GM23338 (cell line): Measurements from ENCODE around the gene AMPH. TPM values are rescaled to one million over a fixed set of nuclear protein-coding genes. Genes with fewer than 3 reads are reported as not detected.
A peak's percentile ranks its signal among the peaks of the same experiment; 100 is the strongest.
"Not testable (repeated sequence)": the region's sequence is repeated elsewhere in the genome, so short reads cannot be mapped to it uniquely, and the experiment has no call there.

Source experiments
- ATAC-seq: fragments of 200-7000 bp; cut with Tn5 transposase; 3 replicates; pipeline ENCODE4 v1.9.1; 2020
- DNase-seq: peaks from one replicate; pipeline ENCODE4 v3.0.0-alpha.2; 2015; ENCODE audit warnings: low spot score
- H2AFZ ChIP-seq: fragments of 200-600 bp; sonication (generic); 2 replicates; pipeline ENCODE4 v1.8.0; 2016; ENCODE audit warnings: antibody characterized with exemption, mild to moderate bottlenecking, moderate library complexity
- H3F3A ChIP-seq: fragments of 200-600 bp; sonication (generic); replicated peaks from 2 replicates; pipeline ENCODE4 v1.8.0; 2017; ENCODE audit warnings: antibody characterized with exemption, mixed run types, low read depth
- H3K27ac ChIP-seq: fragments of 200-600 bp; sonication (generic); 2 replicates; pipeline ENCODE4 v1.6.1; 2016; ENCODE audit warnings: low read depth
- H3K27me3 ChIP-seq: fragments of 200-600 bp; sonication (generic); 2 replicates; pipeline ENCODE4 v1.8.0; 2016; ENCODE audit warnings: mild to moderate bottlenecking, mixed run types, moderate library complexity; ENCODE audit not compliant: insufficient read depth
- H3K36me3 ChIP-seq: fragments of 200-600 bp; sonication (generic); 2 replicates; pipeline ENCODE4 v1.8.0; 2016; ENCODE audit warnings: mild to moderate bottlenecking; ENCODE audit not compliant: insufficient read depth
- H3K4me1 ChIP-seq: fragments of 200-600 bp; sonication (generic); 2 replicates; pipeline ENCODE4 v1.8.0; 2016; ENCODE audit warnings: mild to moderate bottlenecking, moderate library complexity; ENCODE audit not compliant: insufficient read depth
- H3K4me2 ChIP-seq: fragments of 200-600 bp; sonication (generic); 2 replicates; pipeline ENCODE4 v1.7.1; 2017; ENCODE audit warnings: mixed run types
- H3K4me3 ChIP-seq: fragments of 200-600 bp; sonication (generic); 2 replicates; pipeline ENCODE4 v1.6.1; 2016; ENCODE audit warnings: mixed run types
- H3K79me2 ChIP-seq: fragments of 200-600 bp; sonication (generic); replicated peaks from 2 replicates; pipeline ENCODE4 v1.8.0; 2017; ENCODE audit warnings: mild to moderate bottlenecking; ENCODE audit not compliant: insufficient read depth
- H3K9me2 ChIP-seq: fragments of 200-600 bp; sonication (generic); 2 replicates; pipeline ENCODE4 v1.8.0; 2017; ENCODE audit not compliant: insufficient read depth
- H4K20me1 ChIP-seq: fragments of 200-600 bp; sonication (generic); replicated peaks from 2 replicates; pipeline ENCODE4 v1.8.0; 2017; ENCODE audit warnings: mild to moderate bottlenecking; ENCODE audit not compliant: insufficient read depth
- H3K27ac Mint-ChIP-seq: 2 replicates; pipeline ENCODE4 v1.8.0; 2020; ENCODE audit warnings: inconsistent platforms, mild to moderate bottlenecking, moderate library complexity, mixed read lengths
- H3K27me3 Mint-ChIP-seq: 3 replicates; pipeline ENCODE4 v1.8.0; 2022; ENCODE audit warnings: low read depth, mild to moderate bottlenecking, moderate library complexity, mixed read lengths, inconsistent platforms; ENCODE audit not compliant: insufficient read depth, poor library complexity
- H3K36me3 Mint-ChIP-seq: 3 replicates; pipeline ENCODE4 v1.8.0; 2021; ENCODE audit warnings: low read depth, mild to moderate bottlenecking, inconsistent platforms, moderate library complexity, mixed read lengths
- H3K4me1 Mint-ChIP-seq: 3 replicates; pipeline ENCODE4 v1.8.0; 2020; ENCODE audit warnings: mild to moderate bottlenecking, inconsistent platforms, mixed read lengths
- H3K4me3 Mint-ChIP-seq: 3 replicates; pipeline ENCODE4 v1.8.0; 2021; ENCODE audit warnings: moderate library complexity, mild to moderate bottlenecking, inconsistent platforms, mixed read lengths
- H3K9me3 Mint-ChIP-seq: 3 replicates; pipeline ENCODE4 v1.8.0; 2020; ENCODE audit warnings: moderate library complexity, mild to moderate bottlenecking, inconsistent platforms, mixed read lengths
- CTCF ChIP-seq, 2 experiments: fragments of 200-600 bp in 1 of 2; sonication (generic) in 1 of 2; conservative IDR thresholded peaks; 2 replicates each; pipeline versions ENCODE4 v1.5.1 to v1.6.1; 2016 to 2017; ENCODE audit warnings: antibody characterized with exemption in 2 of 2, low read depth in 2 of 2, mild to moderate bottlenecking in 2 of 2, moderate library complexity in 1 of 2
- polyA plus RNA-seq: library from polyadenylated mRNA; unstranded; fragments of >200 nt; fragmentation: Nextera tagmentation; extraction: Ambion mirVana; gene quantifications from 2 replicates; pipeline ENCODE4 v1.2.1, GENCODE V29; 2016
- total RNA-seq: library from RNA; depleted of rRNA; stranded (reverse); fragments of >200 nt; shearing (Covaris generic); gene quantifications from 2 replicates; pipeline ENCODE4 v1.2.3, GENCODE V29; 2014
- TF ChIP-seq, protein P1 (sequence below): fragments of 250-450 bp; sonication (Bioruptor Pico); IDR thresholded peaks from 2 replicates; pipeline ENCODE4 v1.5.0; 2020; ENCODE audit warnings: mild to moderate bottlenecking, moderate library complexity

The AMPH gene
- total and polyA plus RNA-seq, 2 experiments from 2014 or later: 4.8 to 10.2 TPM

DNA sequence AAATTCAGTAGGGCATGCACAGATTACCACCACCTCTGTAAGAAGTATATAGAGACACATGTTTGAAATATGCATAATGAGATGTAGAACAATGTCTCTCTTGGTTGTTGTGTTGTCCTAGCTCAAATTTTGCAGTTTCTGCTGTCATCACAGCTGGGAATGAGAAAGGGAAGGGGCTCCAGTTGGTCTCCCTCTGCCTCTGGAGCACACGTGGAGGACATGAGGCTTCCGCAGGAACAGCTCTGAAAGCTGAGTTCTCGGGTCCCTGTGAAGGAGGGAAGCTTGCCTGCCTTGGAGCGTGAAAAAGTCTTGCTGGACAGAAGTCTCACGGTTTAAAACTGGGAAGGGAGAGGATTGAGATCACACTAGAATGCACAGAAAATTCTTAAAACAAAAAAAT lies 289.0 kb downstream of the AMPH start:
- not testable (repeated sequence) for H4K20me1 ChIP-seq, H3F3A ChIP-seq, H3K4me3 ChIP-seq, H3K27ac ChIP-seq, H3K4me1 ChIP-seq, H3K79me2 ChIP-seq, H3K36me3 ChIP-seq, H3K9me2 ChIP-seq, H3K4me2 ChIP-seq, ATAC-seq, H2AFZ ChIP-seq, H3K4me3 Mint-ChIP-seq, H3K36me3 Mint-ChIP-seq, H3K27me3 Mint-ChIP-seq, H3K27me3 ChIP-seq, DNase-seq, H3K9me3 Mint-ChIP-seq
- 0 out of 2 replicates have a peak overlapping the region, but pooled peaks have one; percentile 14 for H3K27ac Mint-ChIP-seq
- H3K4me1 Mint-ChIP-seq: peaks cover 18% of the 10 kb centered on the region

- not testable (repeated sequence) for H3K27ac Mint-ChIP-seq, H3K27me3 ChIP-seq, H3K4me2 ChIP-seq, H3K36me3 Mint-ChIP-seq, H3K9me3 Mint-ChIP-seq, H3K4me1 ChIP-seq, H3K9me2 ChIP-seq, H3F3A ChIP-seq, H3K79me2 ChIP-seq, H3K27ac ChIP-seq, H3K4me3 Mint-ChIP-seq, H3K36me3 ChIP-seq, H4K20me1 ChIP-seq, H3K4me3 ChIP-seq, H3K27me3 Mint-ChIP-seq
- peaks cover 20% of the 10 kb centered on the region for H3K4me1 Mint-ChIP-seq
- ATAC-seq: peak; percentile 81
- peak; percentile 56 for DNase-seq
- TF ChIP-seq CTCF (conservative IDR thresholded peaks at IDR 0.05; ENCODE audit: low read depth in 2 of 2): peak; percentile 10 to 47; a peak in 2 of 4 replicates
- TF ChIP-seq, protein P1, sequence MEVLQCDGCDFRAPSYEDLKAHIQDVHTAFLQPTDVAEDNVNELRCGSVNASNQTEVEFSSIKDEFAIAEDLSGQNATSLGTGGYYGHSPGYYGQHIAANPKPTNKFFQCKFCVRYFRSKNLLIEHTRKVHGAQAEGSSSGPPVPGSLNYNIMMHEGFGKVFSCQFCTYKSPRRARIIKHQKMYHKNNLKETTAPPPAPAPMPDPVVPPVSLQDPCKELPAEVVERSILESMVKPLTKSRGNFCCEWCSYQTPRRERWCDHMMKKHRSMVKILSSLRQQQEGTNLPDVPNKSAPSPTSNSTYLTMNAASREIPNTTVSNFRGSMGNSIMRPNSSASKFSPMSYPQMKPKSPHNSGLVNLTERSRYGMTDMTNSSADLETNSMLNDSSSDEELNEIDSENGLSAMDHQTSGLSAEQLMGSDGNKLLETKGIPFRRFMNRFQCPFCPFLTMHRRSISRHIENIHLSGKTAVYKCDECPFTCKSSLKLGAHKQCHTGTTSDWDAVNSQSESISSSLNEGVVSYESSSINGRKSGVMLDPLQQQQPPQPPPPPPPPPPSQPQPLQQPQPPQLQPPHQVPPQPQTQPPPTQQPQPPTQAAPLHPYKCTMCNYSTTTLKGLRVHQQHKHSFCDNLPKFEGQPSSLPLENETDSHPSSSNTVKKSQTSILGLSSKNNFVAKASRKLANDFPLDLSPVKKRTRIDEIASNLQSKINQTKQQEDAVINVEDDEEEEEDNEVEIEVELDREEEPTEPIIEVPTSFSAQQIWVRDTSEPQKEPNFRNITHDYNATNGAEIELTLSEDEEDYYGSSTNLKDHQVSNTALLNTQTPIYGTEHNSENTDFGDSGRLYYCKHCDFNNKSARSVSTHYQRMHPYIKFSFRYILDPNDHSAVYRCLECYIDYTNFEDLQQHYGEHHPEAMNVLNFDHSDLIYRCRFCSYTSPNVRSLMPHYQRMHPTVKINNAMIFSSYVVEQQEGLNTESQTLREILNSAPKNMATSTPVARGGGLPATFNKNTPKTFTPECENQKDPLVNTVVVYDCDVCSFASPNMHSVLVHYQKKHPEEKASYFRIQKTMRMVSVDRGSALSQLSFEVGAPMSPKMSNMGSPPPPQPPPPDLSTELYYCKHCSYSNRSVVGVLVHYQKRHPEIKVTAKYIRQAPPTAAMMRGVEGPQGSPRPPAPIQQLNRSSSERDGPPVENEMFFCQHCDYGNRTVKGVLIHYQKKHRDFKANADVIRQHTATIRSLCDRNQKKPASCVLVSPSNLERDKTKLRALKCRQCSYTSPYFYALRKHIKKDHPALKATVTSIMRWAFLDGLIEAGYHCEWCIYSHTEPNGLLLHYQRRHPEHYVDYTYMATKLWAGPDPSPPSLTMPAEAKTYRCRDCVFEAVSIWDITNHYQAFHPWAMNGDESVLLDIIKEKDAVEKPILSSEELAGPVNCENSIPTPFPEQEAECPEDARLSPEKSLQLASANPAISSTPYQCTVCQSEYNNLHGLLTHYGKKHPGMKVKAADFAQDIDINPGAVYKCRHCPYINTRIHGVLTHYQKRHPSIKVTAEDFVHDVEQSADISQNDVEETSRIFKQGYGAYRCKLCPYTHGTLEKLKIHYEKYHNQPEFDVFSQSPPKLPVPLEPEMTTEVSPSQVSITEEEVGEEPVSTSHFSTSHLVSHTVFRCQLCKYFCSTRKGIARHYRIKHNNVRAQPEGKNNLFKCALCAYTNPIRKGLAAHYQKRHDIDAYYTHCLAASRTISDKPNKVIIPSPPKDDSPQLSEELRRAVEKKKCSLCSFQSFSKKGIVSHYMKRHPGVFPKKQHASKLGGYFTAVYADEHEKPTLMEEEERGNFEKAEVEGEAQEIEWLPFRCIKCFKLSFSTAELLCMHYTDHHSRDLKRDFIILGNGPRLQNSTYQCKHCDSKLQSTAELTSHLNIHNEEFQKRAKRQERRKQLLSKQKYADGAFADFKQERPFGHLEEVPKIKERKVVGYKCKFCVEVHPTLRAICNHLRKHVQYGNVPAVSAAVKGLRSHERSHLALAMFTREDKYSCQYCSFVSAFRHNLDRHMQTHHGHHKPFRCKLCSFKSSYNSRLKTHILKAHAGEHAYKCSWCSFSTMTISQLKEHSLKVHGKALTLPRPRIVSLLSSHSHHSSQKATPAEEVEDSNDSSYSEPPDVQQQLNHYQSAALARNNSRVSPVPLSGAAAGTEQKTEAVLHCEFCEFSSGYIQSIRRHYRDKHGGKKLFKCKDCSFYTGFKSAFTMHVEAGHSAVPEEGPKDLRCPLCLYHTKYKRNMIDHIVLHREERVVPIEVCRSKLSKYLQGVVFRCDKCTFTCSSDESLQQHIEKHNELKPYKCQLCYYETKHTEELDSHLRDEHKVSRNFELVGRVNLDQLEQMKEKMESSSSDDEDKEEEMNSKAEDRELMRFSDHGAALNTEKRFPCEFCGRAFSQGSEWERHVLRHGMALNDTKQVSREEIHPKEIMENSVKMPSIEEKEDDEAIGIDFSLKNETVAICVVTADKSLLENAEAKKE (CRISPR knock-in tag): peak; percentile 61
- H2AFZ ChIP-seq: peak overlapping the region; percentile 28; the same call in 1 of the 2 replicates
Measured at GRCh38 chr7:38341172-38341705, 289.9 kb downstream of the AMPH start.
